PC-3 (cell line): ENCODE measurements around the gene RRAS2. TPM values are rescaled to one million over a fixed set of nuclear protein-coding genes. Genes with fewer than 3 reads are reported as not detected.

ENCODE experiments used
- ATAC-seq: fragments of 200-7000 bp; cut with Tn5 transposase; 2 replicates; pipeline ENCODE4 v1.9.1; 2020; ENCODE audit warnings: mild to moderate bottlenecking, moderate library complexity
- BruUV-seq: library from RNA; stranded (reverse); fragments of 400-500 nt; replicated peaks from 2 replicates; lab custom pipeline; 2021; lab: Mats Ljungman, UMichigan
- CTCF ChIA-PET: fragments of 300-600 bp; sonication (Branson Sonifier 250); formaldehyde crosslinking; loops from one replicate; lab custom pipeline; 2022; ENCODE audit warnings: antibody characterized with exemption; lab: Charles Lee
- POLR2A ChIA-PET: fragments of 300-600 bp; sonication (Branson Sonifier 250); formaldehyde crosslinking; loops from one replicate; lab custom pipeline; 2022; ENCODE audit warnings: antibody characterized with exemption; ENCODE audit not compliant: unreplicated experiment; lab: Charles Lee
- DNase-seq: peaks from one replicate; pipeline ENCODE4 v3.0.0-alpha.2; 2015
- H2AFZ ChIP-seq: fragments of 300-600 bp; sonication (generic); 2 replicates; pipeline ENCODE4 v1.6.0; 2016; ENCODE audit warnings: antibody characterized with exemption, low read length
- H3F3A ChIP-seq: fragments of 300-600 bp; sonication (generic); one replicate; pipeline ENCODE4 v1.6.0; 2017; ENCODE audit warnings: antibody characterized with exemption, low read length, control low read depth, mild to moderate bottlenecking; ENCODE audit not compliant: unreplicated experiment
- H3K27ac ChIP-seq: fragments of 300-600 bp; sonication (generic); 2 replicates; pipeline ENCODE4 v1.5.1; 2016; ENCODE audit warnings: mild to moderate bottlenecking, low read length
- H3K27me3 ChIP-seq: fragments of 300-600 bp; sonication (generic); 2 replicates; pipeline ENCODE4 v1.6.1; 2016; ENCODE audit warnings: low read length, mixed read lengths
- H3K36me3 ChIP-seq: fragments of 300-600 bp; sonication (generic); 2 replicates; pipeline ENCODE4 v1.6.1; 2016; ENCODE audit warnings: low read depth, mixed run types, low read length, mixed read lengths
- H3K4me1 ChIP-seq: fragments of 300-600 bp; sonication (generic); 2 replicates; pipeline ENCODE4 v1.5.1; 2016; ENCODE audit warnings: low read length; ENCODE audit not compliant: insufficient read depth
- H3K4me2 ChIP-seq: fragments of 300-600 bp; sonication (generic); 2 replicates; pipeline ENCODE4 v1.6.0; 2016; ENCODE audit warnings: low read length
- H3K4me3 ChIP-seq: fragments of 300-600 bp; sonication (generic); 2 replicates; pipeline ENCODE4 v1.5.1; 2016; ENCODE audit warnings: mild to moderate bottlenecking, low read length, mixed read lengths
- H3K79me2 ChIP-seq: fragments of 300-600 bp; sonication (generic); 2 replicates; pipeline ENCODE4 v1.6.1; 2017; ENCODE audit warnings: low read length, mixed read lengths
- H3K9ac ChIP-seq: fragments of 300-600 bp; sonication (generic); 2 replicates; pipeline ENCODE4 v1.6.0; 2016; ENCODE audit warnings: mild to moderate bottlenecking, low read length
- H3K9me2 ChIP-seq: fragments of 300-600 bp; sonication (generic); replicated peaks from 2 replicates; pipeline ENCODE4 v1.6.1; 2016; ENCODE audit warnings: mixed run types, low read length, mixed read lengths
- H3K9me3 ChIP-seq: fragments of 300-600 bp; sonication (generic); 2 replicates; pipeline ENCODE4 v1.6.1; 2016; ENCODE audit warnings: low read length, mixed read lengths
- H4K20me1 ChIP-seq: fragments of 300-600 bp; sonication (generic); 2 replicates; pipeline ENCODE4 v1.6.1; 2016; ENCODE audit warnings: low read length, mixed read lengths
- CTCF ChIP-seq: fragments of 300-600 bp; sonication (generic); conservative IDR thresholded peaks from 2 replicates; pipeline ENCODE4 v1.5.1; 2017; ENCODE audit warnings: antibody characterized with exemption, low read depth, mild to moderate bottlenecking, low read length
- EZH2 ChIP-seq: fragments of 300-600 bp; sonication (generic); IDR thresholded peaks from one replicate; pipeline ENCODE4 v1.6.1; 2017; ENCODE audit warnings: antibody characterized with exemption, mild to moderate bottlenecking, low read length; ENCODE audit not compliant: unreplicated experiment
- EZH2phosphoT487 ChIP-seq: fragments of 300-600 bp; sonication (generic); IDR thresholded peaks from 2 replicates; pipeline ENCODE4 v1.6.1; 2018; ENCODE audit warnings: mild to moderate bottlenecking, antibody characterized with exemption, low read length, borderline replicate concordance
- intact Hi-C: fragments of 100-400 bp; cut with micrococcal nuclease; formaldehyde crosslinking; loops from 2 replicates; pipeline ENCODE4 v1.9.0; 2023
- total RNA-seq: library from RNA; depleted of rRNA; stranded (reverse); fragments of >200 nt; gene quantifications from 2 replicates; pipeline ENCODE4 v1.2.3, GENCODE V29; 2014

The RRAS2 gene
- total RNA-seq, 1 experiment from 2014 or later: 58.6 TPM

- H3K27me3 ChIP-seq: no peaks in the 10 kb centered on the region
- no peaks in the 10 kb centered on the region for H3K79me2 ChIP-seq
- no peak overlapping the region for H3K9ac ChIP-seq
- H3K9me3 ChIP-seq: no peaks in the 10 kb centered on the region
- H3F3A ChIP-seq: no peaks in the 10 kb centered on the region
- H3K4me3 ChIP-seq: no peak overlapping the region
- intact Hi-C loops: no loop called here
- peak; percentile 82 for ATAC-seq
- no peak for TF ChIP-seq CTCF
- TF ChIP-seq EZH2: no peak
- no peak for TF ChIP-seq EZH2phosphoT487
- no peaks in the 10 kb centered on the region for H3K9me2 ChIP-seq
- no peaks in the 10 kb centered on the region for H4K20me1 ChIP-seq
- CTCF ChIA-PET: no interaction called here
- no peak overlapping the region for H2AFZ ChIP-seq
- H3K36me3 ChIP-seq: no peaks in the 10 kb centered on the region
- POLR2A ChIA-PET: no interaction called here
- H3K4me2 ChIP-seq: peak overlapping the region; percentile 1; the same call in 1 of the 2 replicates
- no TSS peak for BruUV-seq
- DNase-seq: peak; percentile 76
- H3K27ac ChIP-seq: no peak overlapping the region
- H3K4me1 ChIP-seq: peaks cover 19% of the 10 kb centered on the region
Measured at GRCh38 chr11:14258221-14258935, 100.6 kb downstream of the RRAS2 start.

GRCh38 chr11:14255238-14255534 is 103.8 kb downstream of the RRAS2 start:
- DNase-seq (no peak), ATAC-seq (no peak)
- ChIA-PET CTCF (no interaction called here), POLR2A (no interaction called here)
- Histone ChIP-seq H3K4me1 (peaks cover 19% of the 10 kb centered on the region), H3K79me2 (no peaks in the 10 kb centered on the region), H3K9me3 (no peaks in the 10 kb centered on the region), H3F3A (no peaks in the 10 kb centered on the region), H3K9ac (no peak overlapping the region), H3K4me2 (no peak overlapping the region), H3K9me2 (no peaks in the 10 kb centered on the region), H3K27me3 (no peaks in the 10 kb centered on the region), H4K20me1 (no peaks in the 10 kb centered on the region), H3K36me3 (no peaks in the 10 kb centered on the region), H3K4me3 (no peak overlapping the region), H2AFZ (no peak overlapping the region), H3K27ac (no peak overlapping the region)
- BruUV-seq: no TSS peak
- intact Hi-C loops: no loop called here
- TF ChIP-seq EZH2: no peak
- no peak for TF ChIP-seq EZH2phosphoT487
- no peak for TF ChIP-seq CTCF

GRCh38 chr11:14254533-14255237 is 104.3 kb downstream of the RRAS2 start:
- peak; percentile 39 for DNase-seq
- Histone ChIP-seq H3F3A (no peaks in the 10 kb centered on the region), H3K4me3 (no peak overlapping the region), H3K27me3 (no peaks in the 10 kb centered on the region), H3K9me2 (no peaks in the 10 kb centered on the region), H3K27ac (no peak overlapping the region), H3K4me2 (no peak overlapping the region), H4K20me1 (no peaks in the 10 kb centered on the region), H3K4me1 (peaks cover 19% of the 10 kb centered on the region), H3K9me3 (no peaks in the 10 kb centered on the region), H3K79me2 (no peaks in the 10 kb centered on the region), H3K36me3 (no peaks in the 10 kb centered on the region), H2AFZ (no peak overlapping the region), H3K9ac (no peak overlapping the region)
- CTCF ChIA-PET: no interaction called here
- no peak for ATAC-seq
- intact Hi-C loops: no loop called here
- BruUV-seq: no TSS peak
- TF ChIP-seq EZH2phosphoT487: no peak
- no peak for TF ChIP-seq CTCF
- TF ChIP-seq EZH2: no peak
- POLR2A ChIA-PET: no interaction called here
